ENCODE measurements around the gene VOPP1.

DNA sequence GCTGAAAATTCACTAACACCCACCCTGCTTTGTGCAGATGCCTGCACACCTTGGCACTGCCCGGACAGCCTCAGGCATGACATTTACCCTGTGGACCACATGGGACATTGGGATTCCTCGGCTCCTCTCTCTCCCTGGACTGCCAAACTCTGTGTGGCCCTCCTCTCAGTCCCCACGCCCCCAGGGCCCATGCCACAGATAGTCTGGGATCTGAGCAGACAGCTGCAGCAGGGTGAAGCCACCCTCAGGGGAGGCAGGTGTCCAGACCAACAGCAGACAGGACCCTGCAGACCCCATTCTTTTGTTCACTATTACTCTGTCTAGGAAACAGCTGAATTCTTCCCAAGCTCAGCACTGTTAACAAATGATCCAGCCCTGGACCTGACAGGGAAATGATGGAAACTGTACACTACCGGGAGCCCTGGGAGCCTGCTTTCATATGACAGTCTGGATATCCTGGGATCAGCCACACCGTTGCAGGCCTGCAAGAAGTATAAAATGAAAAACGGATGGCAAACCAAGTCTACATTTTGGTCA, 83.4 kb downstream of the VOPP1 start:
- TF ChIP-seq, protein P1, sequence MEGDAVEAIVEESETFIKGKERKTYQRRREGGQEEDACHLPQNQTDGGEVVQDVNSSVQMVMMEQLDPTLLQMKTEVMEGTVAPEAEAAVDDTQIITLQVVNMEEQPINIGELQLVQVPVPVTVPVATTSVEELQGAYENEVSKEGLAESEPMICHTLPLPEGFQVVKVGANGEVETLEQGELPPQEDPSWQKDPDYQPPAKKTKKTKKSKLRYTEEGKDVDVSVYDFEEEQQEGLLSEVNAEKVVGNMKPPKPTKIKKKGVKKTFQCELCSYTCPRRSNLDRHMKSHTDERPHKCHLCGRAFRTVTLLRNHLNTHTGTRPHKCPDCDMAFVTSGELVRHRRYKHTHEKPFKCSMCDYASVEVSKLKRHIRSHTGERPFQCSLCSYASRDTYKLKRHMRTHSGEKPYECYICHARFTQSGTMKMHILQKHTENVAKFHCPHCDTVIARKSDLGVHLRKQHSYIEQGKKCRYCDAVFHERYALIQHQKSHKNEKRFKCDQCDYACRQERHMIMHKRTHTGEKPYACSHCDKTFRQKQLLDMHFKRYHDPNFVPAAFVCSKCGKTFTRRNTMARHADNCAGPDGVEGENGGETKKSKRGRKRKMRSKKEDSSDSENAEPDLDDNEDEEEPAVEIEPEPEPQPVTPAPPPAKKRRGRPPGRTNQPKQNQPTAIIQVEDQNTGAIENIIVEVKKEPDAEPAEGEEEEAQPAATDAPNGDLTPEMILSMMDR (conservative IDR thresholded peaks at IDR 0.05; ENCODE audit: low read depth, low read length): no peak
- no peak for TF ChIP-seq EZH2 (IDR thresholded peaks at IDR 0.05; ENCODE audit: low read length, unreplicated experiment)
